ENCODE data around the gene FAM53A.

FAM53A gene

DNA sequence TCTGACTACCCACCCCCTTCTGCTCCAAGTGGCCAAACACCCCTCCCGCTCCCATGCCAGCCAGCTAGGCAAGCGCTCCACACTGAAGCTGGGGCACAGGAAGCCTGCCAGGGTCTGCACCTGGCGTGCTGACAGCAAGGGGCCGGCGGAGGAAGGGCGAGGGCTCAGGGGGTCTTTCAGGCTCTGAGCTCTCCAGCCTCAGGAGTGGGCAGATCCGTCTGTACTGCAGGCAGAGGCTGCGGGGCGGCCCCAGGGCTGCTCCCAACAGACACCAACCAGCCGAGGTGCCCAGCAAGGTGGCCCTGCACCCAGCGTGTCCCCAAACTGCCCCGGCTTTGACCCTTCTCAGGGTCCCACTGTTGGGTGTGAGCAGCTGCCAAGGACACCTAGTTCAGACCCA, 14.8 kb downstream of the FAM53A start:
- TF ChIP-seq ZNF274 (IDR thresholded peaks at IDR 0.05; ENCODE audit: low read depth, low read length): no peak
- H3K4me3 ChIP-seq (ENCODE audit: low read length): no peak overlapping the region

DNA sequence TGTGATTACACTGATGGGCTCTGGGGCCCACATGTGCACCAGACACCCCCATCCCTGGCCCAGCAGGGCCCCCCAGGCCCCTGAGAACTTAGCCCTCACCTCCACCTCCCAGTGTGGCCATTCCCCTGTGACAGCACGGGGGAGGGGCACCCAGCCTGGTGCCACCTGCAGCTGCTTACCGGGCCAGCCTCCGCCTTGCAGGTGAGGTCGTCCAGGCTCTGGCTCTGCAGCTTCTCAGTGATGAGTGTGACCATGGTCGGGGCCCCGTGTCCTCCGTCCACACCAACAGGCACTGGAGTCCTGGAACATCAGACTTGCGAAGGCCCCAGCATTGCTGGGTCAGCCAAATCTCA, 15.6 kb downstream of the FAM53A start:
- no peak overlapping the region for H3K4me3 ChIP-seq (ENCODE audit: low read length)
- TF ChIP-seq ZNF274 (IDR thresholded peaks at IDR 0.05; ENCODE audit: low read depth, low read length): no peak

DNA sequence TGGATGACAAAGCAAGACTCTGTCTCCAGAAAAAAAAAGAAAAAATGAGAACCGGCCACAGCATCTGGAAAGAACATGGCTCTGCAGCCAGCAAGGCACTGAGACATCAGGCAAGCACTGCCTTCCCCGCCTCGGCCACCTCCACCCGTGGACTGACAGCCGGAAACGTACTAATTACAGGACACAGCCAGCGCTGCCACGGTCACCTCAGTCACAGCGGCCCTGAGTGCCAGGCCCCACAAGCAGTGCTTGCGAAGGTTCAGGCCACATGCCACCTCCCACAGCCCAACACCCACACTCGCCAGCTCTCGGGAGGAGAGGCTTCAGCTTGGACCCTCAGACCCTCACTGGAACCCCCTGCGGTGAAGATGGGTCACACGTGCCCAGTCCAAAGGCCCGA, 16.8 kb downstream of the FAM53A start:
- TF ChIP-seq ZNF274 (IDR thresholded peaks at IDR 0.05; ENCODE audit: low read depth, low read length): no peak
- no peak overlapping the region for H3K4me3 ChIP-seq (ENCODE audit: low read length)

DNA sequence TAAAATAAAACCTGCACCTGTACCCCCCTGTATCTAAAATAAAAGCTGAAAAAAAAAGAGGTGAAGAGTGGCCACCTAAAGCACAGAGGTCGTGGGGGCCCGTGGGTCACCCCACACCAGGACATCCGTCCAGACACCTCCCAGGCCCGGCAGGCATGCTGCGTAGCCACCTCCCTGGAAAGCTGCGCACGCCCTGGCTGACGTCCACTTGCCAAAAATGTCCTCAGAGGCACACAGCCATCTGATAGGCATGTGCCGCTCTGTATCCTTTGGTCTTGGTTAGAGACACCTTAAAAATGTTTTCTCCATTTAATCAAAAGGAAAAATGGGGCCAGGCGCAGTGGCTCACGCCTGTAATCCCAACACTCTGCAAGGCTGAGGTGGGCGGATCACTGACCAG, 17.7 kb downstream of the FAM53A start:
- TF ChIP-seq ZNF274 (IDR thresholded peaks at IDR 0.05; ENCODE audit: low read depth, low read length): no peak
- H3K4me3 ChIP-seq (ENCODE audit: low read length): no peak overlapping the region

DNA sequence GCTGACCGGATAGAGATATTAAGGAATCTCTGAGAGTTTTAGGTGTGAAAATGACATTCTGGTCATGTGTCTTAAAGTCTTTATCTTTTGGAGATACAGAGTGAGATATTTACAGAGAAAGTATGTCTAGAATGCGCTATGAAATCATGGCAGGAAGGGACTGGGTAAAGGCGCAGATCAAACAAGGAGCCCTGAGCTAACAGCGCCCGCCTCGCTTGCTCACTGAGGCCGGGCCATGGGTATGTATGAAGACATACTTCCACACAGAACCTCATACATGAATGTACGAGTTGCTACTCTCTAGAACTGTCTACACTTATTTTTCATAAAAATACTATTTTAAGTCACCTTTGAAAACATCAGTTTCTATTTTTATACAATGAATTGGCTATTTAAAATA, 20.0 kb downstream of the FAM53A start:
- H3K4me3 ChIP-seq (ENCODE audit: low read length): no peak overlapping the region
- TF ChIP-seq ZNF274 (IDR thresholded peaks at IDR 0.05; ENCODE audit: low read depth, low read length): no peak

DNA sequence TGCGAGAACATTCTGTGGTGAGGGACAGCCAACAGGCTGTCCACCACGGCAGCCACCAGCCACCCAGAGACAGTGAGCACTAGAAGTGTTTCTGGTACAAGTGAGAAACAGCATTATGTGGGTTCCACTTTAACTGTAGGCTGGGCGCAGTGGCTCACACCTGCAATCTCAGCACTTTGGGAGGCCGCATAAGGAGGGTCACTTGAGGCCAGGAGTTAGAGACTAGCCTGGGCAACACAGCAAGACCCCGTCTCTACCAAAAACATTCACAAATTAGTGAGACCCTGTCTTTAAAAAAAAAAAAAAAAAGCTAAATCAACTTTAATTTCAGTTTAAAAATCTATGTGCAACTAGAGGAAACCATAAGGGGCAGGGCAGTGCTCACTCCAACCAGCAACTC, 20.6 kb downstream of the FAM53A start:
- no peak overlapping the region for H3K4me3 ChIP-seq (ENCODE audit: low read length)
- TF ChIP-seq ZNF274 (IDR thresholded peaks at IDR 0.05; ENCODE audit: low read depth, low read length): no peak

DNA sequence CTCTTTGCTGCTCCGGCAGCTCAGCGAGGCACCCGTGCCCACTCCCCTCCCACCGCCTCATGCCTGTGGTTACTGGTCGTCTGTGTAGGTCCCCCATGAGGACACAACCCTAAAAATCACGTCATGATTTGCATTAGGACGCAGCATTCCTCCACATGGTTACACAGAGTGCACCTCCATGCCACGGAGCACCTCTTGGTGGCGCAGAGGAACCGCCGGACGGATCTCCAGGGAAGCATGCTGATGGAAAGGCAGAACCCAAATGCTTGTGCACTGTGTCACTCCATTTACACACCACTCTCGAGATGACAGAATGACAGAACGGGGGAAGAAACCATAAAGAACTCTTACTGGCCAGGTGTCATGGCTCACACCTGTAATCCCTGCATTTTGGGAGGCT, 22.4 kb downstream of the FAM53A start:
- no peak overlapping the region for H3K4me3 ChIP-seq (ENCODE audit: low read length)
- no peak for TF ChIP-seq ZNF274 (IDR thresholded peaks at IDR 0.05; ENCODE audit: low read depth, low read length)

DNA sequence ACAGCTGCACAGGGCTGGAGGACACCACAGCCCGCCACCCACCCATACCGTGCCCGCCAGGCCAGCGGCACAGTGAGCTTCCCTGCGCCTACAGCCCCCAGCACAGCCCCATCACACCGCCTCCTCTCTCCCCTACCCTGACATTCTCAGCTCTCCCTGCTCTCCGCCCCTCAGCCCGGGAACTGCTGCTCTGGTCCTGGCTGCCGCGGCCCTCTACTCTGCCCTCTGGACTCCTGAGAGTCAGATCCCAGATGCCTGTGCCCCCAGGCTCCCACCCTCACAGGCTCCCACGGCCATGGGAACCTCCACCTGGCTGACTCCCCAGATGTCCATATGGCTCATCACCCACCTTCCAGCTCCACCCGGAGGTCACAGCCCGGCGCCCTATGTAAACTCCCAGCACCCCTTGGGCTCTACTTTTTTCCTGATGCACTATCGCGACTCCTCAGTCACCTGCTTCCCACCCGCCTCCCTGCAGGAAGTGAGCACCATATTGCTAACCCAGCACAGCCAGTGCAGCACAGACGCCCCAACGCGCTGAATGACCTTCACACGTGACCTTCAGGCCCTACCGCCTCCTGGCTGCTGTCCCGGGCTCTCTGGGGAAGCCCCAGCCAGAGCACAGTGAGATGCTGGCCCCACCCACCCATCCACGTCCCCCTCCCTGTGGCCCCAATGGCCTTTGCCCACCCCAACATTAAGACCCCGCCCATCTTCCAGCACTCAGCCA, 23.0 kb downstream of the FAM53A start:
- no peak overlapping the region for H3K4me3 ChIP-seq (ENCODE audit: low read length)
- no peak for TF ChIP-seq ZNF274 (IDR thresholded peaks at IDR 0.05; ENCODE audit: low read depth, low read length)

DNA sequence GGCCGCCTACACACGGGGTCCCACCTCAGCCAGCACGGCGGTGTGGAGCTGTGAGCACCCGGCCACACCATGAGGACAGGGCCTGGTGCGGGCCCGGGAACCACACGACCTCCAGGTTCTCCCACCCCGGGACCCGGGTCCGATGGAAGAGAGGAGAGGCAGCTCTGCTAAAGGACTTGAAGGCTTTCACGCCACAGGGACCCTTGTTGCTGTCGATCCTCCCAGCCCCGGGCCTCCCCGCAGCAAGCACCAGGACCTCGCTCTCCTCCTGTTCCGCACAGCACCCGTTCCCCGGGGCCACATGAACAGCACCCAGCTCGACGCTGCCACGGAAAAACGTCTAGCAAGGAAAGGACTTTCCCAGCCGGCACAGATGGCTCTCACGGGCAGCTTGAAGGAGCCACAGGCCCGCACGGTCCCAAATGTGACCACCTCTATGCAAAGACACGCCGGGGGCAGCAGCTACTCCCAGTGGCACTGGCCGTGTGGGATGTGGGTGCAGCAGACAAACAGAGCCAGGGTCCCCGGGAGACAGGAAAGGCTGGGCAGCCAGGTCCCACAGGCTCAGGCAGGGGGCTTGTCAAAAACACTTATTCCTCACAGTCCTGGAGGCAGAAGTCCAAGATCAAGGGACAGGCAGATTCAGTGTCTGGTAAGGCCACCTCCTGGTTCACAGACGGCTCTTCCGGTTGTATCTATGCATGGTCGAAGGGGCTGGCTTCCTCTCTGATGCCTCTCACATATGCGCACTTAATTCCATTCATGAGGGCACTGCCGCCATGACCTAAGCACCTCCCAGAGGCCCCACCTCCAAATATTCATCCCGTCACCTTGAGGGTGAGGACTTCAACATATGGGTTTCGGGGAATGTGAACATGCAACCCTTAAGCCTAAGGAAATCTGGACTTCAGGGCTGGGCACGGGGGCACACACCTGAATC, 24.7 kb downstream of the FAM53A start:
- no peak overlapping the region for H3K4me3 ChIP-seq (ENCODE audit: low read length)
- no peak for TF ChIP-seq ZNF274 (IDR thresholded peaks at IDR 0.05; ENCODE audit: low read depth, low read length)

DNA sequence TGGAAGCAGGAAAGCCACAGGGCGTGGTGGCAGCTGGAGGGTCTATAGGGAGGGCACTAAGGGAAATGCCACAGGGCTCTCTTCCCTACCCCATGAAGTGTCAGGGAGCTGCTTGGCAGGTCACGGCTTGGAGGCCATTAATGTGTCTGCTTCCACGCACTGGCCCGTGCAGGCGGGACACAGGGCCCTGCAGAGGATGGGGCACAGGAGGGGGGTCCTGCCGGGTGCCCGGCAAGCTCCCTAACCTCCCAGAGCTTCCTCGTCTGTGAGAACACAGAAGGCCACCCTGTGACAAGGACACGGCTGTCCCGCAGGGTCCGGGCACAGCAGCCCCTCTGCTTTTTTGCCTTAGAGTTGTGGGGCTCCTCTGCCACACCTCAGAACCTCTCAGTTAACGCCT, 25.5 kb downstream of the FAM53A start:
- H3K4me3 ChIP-seq (ENCODE audit: low read length): no peak overlapping the region
- no peak for TF ChIP-seq ZNF274 (IDR thresholded peaks at IDR 0.05; ENCODE audit: low read depth, low read length)

DNA sequence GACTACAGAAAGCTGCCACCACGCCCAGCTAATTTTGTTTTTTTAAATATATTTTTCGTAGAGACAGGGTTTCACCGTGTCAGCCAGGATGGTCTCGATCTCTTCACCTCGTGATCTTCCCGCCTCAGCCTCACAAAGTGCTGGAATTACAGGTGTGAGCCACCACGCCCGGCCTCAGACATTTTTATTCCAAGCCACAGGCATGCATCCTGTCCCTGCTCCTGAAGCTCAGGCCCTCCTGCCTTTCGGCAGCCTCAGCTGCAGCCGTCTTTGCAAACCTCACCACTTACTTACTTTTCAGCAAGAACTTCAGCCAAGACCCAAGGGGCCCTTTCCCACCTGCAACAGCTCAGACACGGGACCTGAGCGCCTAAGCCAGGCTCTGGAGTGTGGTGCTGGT, 26.0 kb downstream of the FAM53A start:
- no peak overlapping the region for H3K4me3 ChIP-seq (ENCODE audit: low read length)
- TF ChIP-seq ZNF274 (IDR thresholded peaks at IDR 0.05; ENCODE audit: low read depth, low read length): no peak

DNA sequence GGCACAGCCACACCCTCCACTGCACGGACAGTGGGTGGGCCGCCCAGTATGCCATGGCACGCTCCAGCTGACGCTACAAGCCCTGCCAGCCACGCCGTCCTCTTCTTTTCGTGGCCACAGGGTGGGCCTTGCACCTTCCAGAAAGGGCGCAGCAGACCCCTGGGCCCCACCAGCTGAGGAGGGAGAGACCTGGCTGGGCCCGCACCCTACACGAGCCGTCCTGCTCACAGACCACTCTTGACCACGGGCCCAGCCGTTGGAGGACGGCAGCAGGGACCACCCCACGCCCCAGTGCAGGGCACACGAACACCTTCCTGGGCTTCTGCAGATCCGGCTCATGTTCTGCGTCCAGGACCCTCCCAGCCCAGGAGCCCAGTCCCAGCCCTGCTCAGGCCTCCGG, 27.1 kb downstream of the FAM53A start:
- TF ChIP-seq ZNF274 (IDR thresholded peaks at IDR 0.05; ENCODE audit: low read depth, low read length): no peak
- no peak overlapping the region for H3K4me3 ChIP-seq (ENCODE audit: low read length)

DNA sequence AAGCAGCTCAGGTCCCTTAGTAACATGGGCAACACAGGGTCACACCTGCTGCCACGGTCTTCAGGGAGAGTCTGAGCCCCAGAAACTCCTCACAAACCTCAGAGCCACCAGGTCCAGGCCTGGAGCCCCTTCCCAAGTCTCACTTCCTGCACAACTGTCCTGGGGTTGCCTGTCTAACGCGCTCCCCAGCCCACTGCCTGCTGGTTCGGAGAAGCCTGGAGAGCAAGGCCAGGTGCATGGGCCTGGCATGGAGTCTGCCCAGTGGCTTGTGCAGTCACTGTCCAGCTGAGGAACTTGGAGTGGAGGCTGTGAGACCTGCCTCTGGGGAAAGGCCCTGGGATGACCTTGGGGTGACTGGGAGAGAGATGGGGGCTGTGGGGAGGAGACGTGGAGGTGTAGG, 28.0 kb downstream of the FAM53A start:
- no peak overlapping the region for H3K4me3 ChIP-seq (ENCODE audit: low read length)
- no peak for TF ChIP-seq ZNF274 (IDR thresholded peaks at IDR 0.05; ENCODE audit: low read depth, low read length)

DNA sequence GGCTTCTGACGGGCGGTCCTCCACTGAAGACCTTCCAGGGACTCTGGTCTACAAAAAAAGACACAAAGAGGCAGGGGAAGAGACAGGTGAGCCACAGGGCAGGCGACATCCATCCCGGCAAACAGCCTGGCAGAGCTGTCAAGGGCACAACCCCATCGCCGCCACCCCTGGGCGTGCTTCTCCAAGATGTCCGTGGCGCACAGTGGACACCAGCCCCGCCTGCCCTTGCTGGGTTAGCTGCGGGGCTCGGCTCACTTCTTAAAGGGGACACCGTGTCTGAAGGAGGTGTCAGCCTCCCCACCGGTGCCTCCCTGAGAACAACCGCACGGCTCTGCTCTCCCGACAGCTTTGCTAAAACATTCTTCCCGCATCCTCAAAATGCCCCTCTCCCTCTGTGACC, 28.4 kb downstream of the FAM53A start:
- no peak for TF ChIP-seq ZNF274 (IDR thresholded peaks at IDR 0.05; ENCODE audit: low read depth, low read length)
- no peak overlapping the region for H3K4me3 ChIP-seq (ENCODE audit: low read length)

DNA sequence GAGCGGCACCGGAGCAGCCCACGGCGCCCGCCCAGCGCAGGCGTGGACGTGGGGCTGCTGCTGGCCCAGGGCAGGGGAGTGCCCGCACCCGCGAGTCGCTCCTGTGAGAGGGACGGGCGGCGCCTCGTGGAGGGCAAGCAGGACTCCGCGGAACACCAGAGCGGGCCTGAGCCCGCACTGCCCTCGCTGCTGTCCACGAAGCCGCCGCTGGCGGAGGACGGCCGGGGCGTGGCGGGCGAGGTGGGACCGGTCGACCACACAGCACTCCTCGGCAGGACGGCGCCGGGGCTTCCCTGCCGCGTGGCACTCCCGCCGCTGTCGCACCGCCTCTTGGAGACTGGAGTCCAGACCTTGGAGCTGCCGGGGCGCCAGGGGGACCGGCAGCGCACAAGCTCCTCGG, 29.0 kb downstream of the FAM53A start:
- no peak overlapping the region for H3K4me3 ChIP-seq (ENCODE audit: low read length)
- TF ChIP-seq ZNF274 (IDR thresholded peaks at IDR 0.05; ENCODE audit: low read depth, low read length): no peak
